KMS-11 (cell line): ENCODE measurements around the gene MX1.

Experiments used
- H2AFZ ChIP-seq: fragments of 200-600 bp; sonication (generic); 2 replicates; pipeline ENCODE4 v1.6.1; 2016; ENCODE audit warnings: antibody characterized with exemption, mixed run types, low read depth
- H3K27ac ChIP-seq: fragments of 200-600 bp; sonication (generic); 2 replicates; pipeline ENCODE4 v1.6.1; 2016; ENCODE audit warnings: mild to moderate bottlenecking, mixed run types
- H3K27me3 ChIP-seq: fragments of 200-600 bp; sonication (generic); 2 replicates; pipeline ENCODE4 v1.6.1; 2017; ENCODE audit warnings: mild to moderate bottlenecking, low read depth, mixed run types, moderate library complexity; ENCODE audit not compliant: insufficient read depth
- H3K36me3 ChIP-seq: fragments of 200-600 bp; sonication (generic); 2 replicates; pipeline ENCODE4 v1.6.1; 2017; ENCODE audit warnings: mild to moderate bottlenecking, mixed run types; ENCODE audit not compliant: insufficient read depth
- H3K4me1 ChIP-seq: fragments of 200-600 bp; sonication (generic); 2 replicates; pipeline ENCODE4 v1.6.1; 2016; ENCODE audit warnings: mild to moderate bottlenecking, low read depth, mixed run types; ENCODE audit not compliant: poor library complexity, severe bottlenecking
- H3K4me2 ChIP-seq: fragments of 200-600 bp; sonication (generic); 2 replicates; pipeline ENCODE4 v1.7.0; 2016; ENCODE audit warnings: mild to moderate bottlenecking, mixed run types
- H3K4me3 ChIP-seq: fragments of 200-600 bp; sonication (generic); IDR thresholded peaks from 2 replicates; pipeline ENCODE4 v1.6.1; 2017; ENCODE audit warnings: low read depth, low read length, mixed read lengths; ENCODE audit not compliant: insufficient read depth
- H3K79me2 ChIP-seq: fragments of 200-600 bp; sonication (generic); 2 replicates; pipeline ENCODE4 v1.6.1; 2016; ENCODE audit warnings: low read depth, mixed run types; ENCODE audit not compliant: insufficient read depth
- H3K9ac ChIP-seq: fragments of 200-600 bp; sonication (generic); 2 replicates; pipeline ENCODE4 v1.6.1; 2016; ENCODE audit warnings: mild to moderate bottlenecking, mixed run types
- H4K20me1 ChIP-seq: fragments of 200-600 bp; sonication (generic); 2 replicates; pipeline ENCODE4 v1.6.1; 2016; ENCODE audit warnings: mild to moderate bottlenecking, mixed run types; ENCODE audit not compliant: insufficient read depth
- CTCF ChIP-seq: fragments of 200-600 bp; sonication (generic); conservative IDR thresholded peaks from 2 replicates; pipeline ENCODE4 v1.6.1; 2017; ENCODE audit warnings: low read depth, mild to moderate bottlenecking, antibody characterized with exemption, low read length, moderate library complexity, mixed read lengths

MX1 gene

DNA sequence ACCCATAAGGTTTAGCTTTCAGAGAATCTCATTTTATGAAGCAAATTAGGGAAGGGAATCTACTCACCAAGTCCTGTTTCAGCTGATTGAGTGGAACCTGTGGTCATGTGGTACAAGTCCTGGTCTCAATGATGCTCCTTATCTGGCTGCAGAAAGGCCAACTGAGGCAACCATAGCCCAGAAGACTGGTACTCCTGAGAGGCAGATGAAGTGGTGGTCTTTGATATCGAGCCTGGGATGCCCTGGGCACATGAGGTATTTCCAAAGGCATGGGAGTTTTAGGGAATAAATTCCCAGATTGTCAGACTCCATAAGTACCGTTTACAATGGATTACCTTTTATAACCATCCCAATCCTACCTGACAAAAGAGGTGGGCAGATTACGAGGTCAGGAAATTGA, 3.3 kb downstream of the MX1 start:
- Histone ChIP-seq H3K79me2 (no peaks in the 10 kb centered on the region), H3K27me3 (no peaks in the 10 kb centered on the region), H3K27ac (no peak overlapping the region), H3K4me1 (peaks cover 6% of the 10 kb centered on the region), H3K4me3 (no peak overlapping the region), H2AFZ (no peak overlapping the region), H3K4me2 (no peak overlapping the region), H3K9ac (no peak overlapping the region), H3K36me3 (no peaks in the 10 kb centered on the region), H4K20me1 (no peaks in the 10 kb centered on the region)
- TF ChIP-seq CTCF, result no peak

DNA sequence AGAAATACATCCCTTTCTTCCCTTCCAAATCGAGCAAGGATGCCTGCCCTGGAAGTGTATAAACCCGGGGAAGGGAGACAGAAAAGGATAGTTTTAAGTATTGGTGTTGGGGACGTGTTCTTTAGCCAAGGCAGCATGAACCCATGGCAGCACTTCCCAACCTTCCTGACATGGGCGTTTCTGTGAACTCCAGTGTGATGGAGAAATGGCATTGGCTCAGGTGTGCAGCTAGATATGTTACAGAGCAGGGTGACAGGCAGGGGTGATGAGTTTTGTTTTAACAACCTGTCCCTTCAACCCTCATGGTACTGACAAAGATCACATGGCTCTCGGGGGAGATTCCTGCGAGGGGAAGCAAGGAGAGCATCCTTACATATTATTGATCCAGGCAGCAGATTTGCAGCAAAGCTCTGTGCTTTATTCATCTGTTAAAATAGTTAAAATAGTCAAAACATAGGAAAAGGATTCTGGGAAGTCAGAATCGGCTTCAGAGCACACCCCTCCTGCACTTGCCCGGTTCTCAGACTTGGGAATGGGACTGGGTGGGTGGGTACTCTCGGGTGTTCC, 4.0 kb downstream of the MX1 start:
- Histone ChIP-seq H3K36me3 (no peaks in the 10 kb centered on the region), H3K27ac (no peak overlapping the region)

GRCh38 chr21:41431788-41432548, 5.9 kb downstream of the MX1 start:
- Histone ChIP-seq H4K20me1 (no peaks in the 10 kb centered on the region), H3K4me3 (no peak overlapping the region), H3K9ac (no peak overlapping the region), H2AFZ (no peak overlapping the region), H3K79me2 (no peaks in the 10 kb centered on the region), H3K36me3 (0 out of 2 replicates have a peak, but pooled peaks cover 4% of the 10 kb centered on the region), H3K4me1 (no peaks in the 10 kb centered on the region), H3K27ac (no peak overlapping the region), H3K4me2 (no peak overlapping the region), H3K27me3 (no peaks in the 10 kb centered on the region)
- no peak for TF ChIP-seq CTCF

More for the DNA sequence above, 4.0 kb downstream of the MX1 start:
- Histone ChIP-seq H3K9ac (no peak overlapping the region), H3K27me3 (no peaks in the 10 kb centered on the region), H3K4me1 (peaks cover 6% of the 10 kb centered on the region), H3K4me3 (no peak overlapping the region), H3K79me2 (no peaks in the 10 kb centered on the region), H2AFZ (no peak overlapping the region), H4K20me1 (no peaks in the 10 kb centered on the region), H3K4me2 (no peak overlapping the region)
- no peak for TF ChIP-seq CTCF

DNA sequence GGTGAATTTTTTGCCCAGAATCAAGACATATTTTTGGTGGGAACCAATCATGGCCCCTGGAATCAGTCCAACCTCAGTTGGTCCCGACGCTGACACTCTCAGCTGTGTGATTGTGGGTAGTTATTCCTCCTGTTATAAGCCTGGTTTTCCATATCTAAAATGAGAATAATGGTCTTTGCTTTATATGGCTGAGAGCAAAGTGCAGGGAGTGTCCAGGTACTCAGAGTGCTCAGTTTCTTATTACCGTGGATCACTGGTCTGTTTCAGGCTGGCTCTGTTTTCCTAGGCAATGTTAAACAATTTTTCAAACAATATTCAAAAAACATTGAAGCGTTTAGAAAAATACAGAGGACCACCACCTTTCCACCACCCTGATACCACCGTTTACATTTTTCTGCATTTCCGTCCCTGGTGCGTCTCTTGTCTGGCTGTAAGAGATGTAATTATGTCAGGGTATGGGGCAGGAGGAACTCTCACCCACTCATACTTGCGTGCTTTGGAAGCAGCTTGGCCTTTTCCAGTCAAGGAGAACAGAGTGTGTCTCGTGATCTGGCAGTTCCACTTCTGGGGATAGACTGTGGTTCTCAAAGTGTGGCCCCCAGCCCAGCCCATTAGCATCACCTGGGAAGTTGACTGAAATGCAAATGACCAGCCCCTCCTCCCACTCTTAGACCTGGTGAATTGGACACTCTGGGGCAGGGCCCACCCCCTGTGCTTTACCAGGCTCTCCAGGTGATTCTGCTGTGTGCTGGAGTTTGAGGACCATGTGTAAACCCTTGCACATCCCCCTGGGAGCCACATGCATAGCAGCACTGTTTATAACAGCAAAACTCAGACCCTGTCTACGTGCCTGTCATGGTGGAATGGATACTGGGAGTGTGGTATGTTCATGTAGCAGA, 6.8 kb downstream of the MX1 start:
- no peak for TF ChIP-seq CTCF
- no peaks in the 10 kb centered on the region for H3K27me3 ChIP-seq
- H3K27ac ChIP-seq, result no peak overlapping the region
- H3K4me2 ChIP-seq, result no peak overlapping the region
- H3K9ac ChIP-seq, result no peak overlapping the region
- H4K20me1 ChIP-seq, result no peaks in the 10 kb centered on the region
- no peaks in the 10 kb centered on the region for H3K79me2 ChIP-seq
- no peak overlapping the region for H2AFZ ChIP-seq
- H3K4me3 ChIP-seq, result no peak overlapping the region
- H3K4me1 ChIP-seq, result no peaks in the 10 kb centered on the region
- 0 out of 2 replicates have a peak, but pooled peaks cover 4% of the 10 kb centered on the region for H3K36me3 ChIP-seq
